OCI-LY3 (cell line): ENCODE measurements around the gene LPCAT4.

Source experiments
- EZH2phosphoT487 ChIP-seq: fragments of 200-600 bp; shearing (Covaris generic); IDR thresholded peaks from 2 replicates; pipeline ENCODE4 v1.6.1; 2018; ENCODE audit warnings: antibody characterized with exemption, mixed run types, low read depth
- TF ChIP-seq, protein P1 (sequence below): fragments of 200-600, 300-600 bp; sonication (generic); IDR thresholded peaks from 2 replicates; pipeline ENCODE4 v1.5.1; 2014; ENCODE audit warnings: antibody characterized with exemption, low read length, low read depth

DNA sequence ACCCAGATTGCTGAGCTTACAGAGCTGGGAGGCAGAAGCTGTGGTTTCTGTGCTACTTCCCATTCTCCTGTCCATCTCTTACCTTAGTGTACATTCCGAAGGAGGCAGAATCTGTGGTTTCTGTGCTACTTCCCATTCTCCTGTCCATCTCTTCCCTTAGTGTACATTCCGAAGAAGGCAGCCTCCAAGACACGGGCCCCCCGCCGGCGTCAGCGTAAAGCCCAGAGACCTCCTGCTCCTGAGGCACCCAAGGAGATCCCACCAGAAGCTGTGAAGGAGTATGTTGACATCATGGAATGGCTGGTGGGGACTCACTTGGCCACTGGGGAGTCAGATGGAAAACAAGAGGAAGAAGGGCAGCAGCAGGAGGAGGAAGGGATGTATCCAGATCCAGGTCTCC, 12.7 kb downstream of the LPCAT4 start:
- TF ChIP-seq, protein P1, sequence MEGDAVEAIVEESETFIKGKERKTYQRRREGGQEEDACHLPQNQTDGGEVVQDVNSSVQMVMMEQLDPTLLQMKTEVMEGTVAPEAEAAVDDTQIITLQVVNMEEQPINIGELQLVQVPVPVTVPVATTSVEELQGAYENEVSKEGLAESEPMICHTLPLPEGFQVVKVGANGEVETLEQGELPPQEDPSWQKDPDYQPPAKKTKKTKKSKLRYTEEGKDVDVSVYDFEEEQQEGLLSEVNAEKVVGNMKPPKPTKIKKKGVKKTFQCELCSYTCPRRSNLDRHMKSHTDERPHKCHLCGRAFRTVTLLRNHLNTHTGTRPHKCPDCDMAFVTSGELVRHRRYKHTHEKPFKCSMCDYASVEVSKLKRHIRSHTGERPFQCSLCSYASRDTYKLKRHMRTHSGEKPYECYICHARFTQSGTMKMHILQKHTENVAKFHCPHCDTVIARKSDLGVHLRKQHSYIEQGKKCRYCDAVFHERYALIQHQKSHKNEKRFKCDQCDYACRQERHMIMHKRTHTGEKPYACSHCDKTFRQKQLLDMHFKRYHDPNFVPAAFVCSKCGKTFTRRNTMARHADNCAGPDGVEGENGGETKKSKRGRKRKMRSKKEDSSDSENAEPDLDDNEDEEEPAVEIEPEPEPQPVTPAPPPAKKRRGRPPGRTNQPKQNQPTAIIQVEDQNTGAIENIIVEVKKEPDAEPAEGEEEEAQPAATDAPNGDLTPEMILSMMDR: no peak
- no peak for TF ChIP-seq EZH2phosphoT487
